ENCODE data around the gene MMRN1.

GRCh38 chr4:89997171-89997704 is 102.6 kb downstream of the MMRN1 start:
- TF ChIP-seq, protein P1, sequence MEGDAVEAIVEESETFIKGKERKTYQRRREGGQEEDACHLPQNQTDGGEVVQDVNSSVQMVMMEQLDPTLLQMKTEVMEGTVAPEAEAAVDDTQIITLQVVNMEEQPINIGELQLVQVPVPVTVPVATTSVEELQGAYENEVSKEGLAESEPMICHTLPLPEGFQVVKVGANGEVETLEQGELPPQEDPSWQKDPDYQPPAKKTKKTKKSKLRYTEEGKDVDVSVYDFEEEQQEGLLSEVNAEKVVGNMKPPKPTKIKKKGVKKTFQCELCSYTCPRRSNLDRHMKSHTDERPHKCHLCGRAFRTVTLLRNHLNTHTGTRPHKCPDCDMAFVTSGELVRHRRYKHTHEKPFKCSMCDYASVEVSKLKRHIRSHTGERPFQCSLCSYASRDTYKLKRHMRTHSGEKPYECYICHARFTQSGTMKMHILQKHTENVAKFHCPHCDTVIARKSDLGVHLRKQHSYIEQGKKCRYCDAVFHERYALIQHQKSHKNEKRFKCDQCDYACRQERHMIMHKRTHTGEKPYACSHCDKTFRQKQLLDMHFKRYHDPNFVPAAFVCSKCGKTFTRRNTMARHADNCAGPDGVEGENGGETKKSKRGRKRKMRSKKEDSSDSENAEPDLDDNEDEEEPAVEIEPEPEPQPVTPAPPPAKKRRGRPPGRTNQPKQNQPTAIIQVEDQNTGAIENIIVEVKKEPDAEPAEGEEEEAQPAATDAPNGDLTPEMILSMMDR (optimal IDR thresholded peaks at IDR 0.05 in 1 of 3, IDR thresholded peaks at IDR 0.05 in 1 of 3, conservative IDR thresholded peaks at IDR 0.05 in 1 of 3; ENCODE audit: extremely low read depth in 1 of 3, insufficient read depth in 2 of 3, low read length in 3 of 3) = no peak
- no peak for TF ChIP-seq EZH2 (IDR thresholded peaks at IDR 0.05; ENCODE audit: low read length)
